ENCODE results near the gene FRMD5. TPM values are rescaled to one million over a fixed set of nuclear protein-coding genes. Genes with fewer than 3 reads are reported as not detected.
"Not testable (repeated sequence)": the region's sequence is repeated elsewhere in the genome, so short reads cannot be mapped to it uniquely, and the experiment has no call there.

The FRMD5 gene
- total RNA-seq, 1 experiment from 2014 or later: 27.2 TPM

- H3K79me2 ChIP-seq (ENCODE audit: insufficient read depth, low read length); H4K20me1 ChIP-seq (ENCODE audit: insufficient read depth); BruUV-seq (replicated peaks); H3K36me3 ChIP-seq (ENCODE audit: control insufficient read depth in 1 of 2, insufficient read depth in 2 of 2, low read length in 2 of 2); H3K9ac ChIP-seq (ENCODE audit: low read length); RAD21 ChIA-PET (ENCODE audit: low non-redundant PET in 1 of 2, low total read pairs in 2 of 2, uncharacterized antibody in 2 of 2, unreplicated experiment in 2 of 2); H2AFZ ChIP-seq (ENCODE audit: low read depth, low read length, poor library complexity, severe bottlenecking); H3K9me3 ChIP-seq (ENCODE audit: control insufficient read depth in 1 of 2, insufficient read depth in 1 of 2, low read depth in 1 of 2, low read length in 2 of 2); H3K4me3 ChIP-seq (replicated peaks in 1 of 2; ENCODE audit: low read depth in 1 of 2, low read length in 2 of 2); DNase-seq (ENCODE audit: low read depth, low spot score); POLR2A ChIA-PET; intact Hi-C loops (cut with micrococcal nuclease); H3K27me3 ChIP-seq (ENCODE audit: insufficient read depth, low read length); H3K27ac ChIP-seq (ENCODE audit: low read depth, low read length); H3K9me2 ChIP-seq (ENCODE audit: insufficient read depth); CTCF ChIA-PET; ATAC-seq; H3K4me1 ChIP-seq (ENCODE audit: control insufficient read depth in 1 of 2, insufficient read depth in 2 of 2, low read length in 2 of 2); H3K4me2 ChIP-seq (ENCODE audit: low read length): not testable (repeated sequence)
These were observed 31.9 kb upstream of the FRMD5 start for GRCh38 chr15:44227001-44227400.

- no peaks in the 10 kb centered on the region for H3K9me3 ChIP-seq (ENCODE audit: control insufficient read depth in 1 of 2, insufficient read depth in 1 of 2, low read depth in 1 of 2, low read length in 2 of 2)
- ATAC-seq (no peak), DNase-seq (ENCODE audit: low read depth, low spot score) (no peak)
- peaks cover 0 to 24% of the 10 kb centered on the region in 2 experiments; a peak in 3 of 4 replicates for H3K4me1 ChIP-seq (ENCODE audit: control insufficient read depth in 1 of 2, insufficient read depth in 2 of 2, low read length in 2 of 2)
- ChIA-PET CTCF (no interaction called here), POLR2A (interaction anchor here (0.7 kb wide), 1 partner anchor 252 kb away, joined by 4 read pairs; no protein-coding TSS in a partner anchor), RAD21 (ENCODE audit: low non-redundant PET in 1 of 2, low total read pairs in 2 of 2, uncharacterized antibody in 2 of 2, unreplicated experiment in 2 of 2) (interaction anchor here in 1 of 2 experiments (0.6 kb wide), 1 partner anchor 285 kb away, joined by 3 read pairs; no protein-coding TSS in a partner anchor)
- no peak overlapping the region for H3K4me2 ChIP-seq (ENCODE audit: low read length)
- H2AFZ ChIP-seq (ENCODE audit: low read depth, low read length, poor library complexity, severe bottlenecking): no peak overlapping the region
- no TSS peak for BruUV-seq (replicated peaks)
- TF ChIP-seq FOSL1 (IDR thresholded peaks at IDR 0.05; ENCODE audit: low read depth): no peak
- no peak for TF ChIP-seq YY1 (IDR thresholded peaks at IDR 0.05; ENCODE audit: extremely low read depth, insufficient replicate concordance, low read depth, low read length)
- TF ChIP-seq SRF (IDR thresholded peaks at IDR 0.05; ENCODE audit: low read depth): no peak
- no peak for TF ChIP-seq ELF1 (IDR thresholded peaks at IDR 0.05; ENCODE audit: borderline replicate concordance, low read depth)
- TF ChIP-seq RAD21 (IDR thresholded peaks at IDR 0.05; ENCODE audit: low read depth): no peak
- no peak for TF ChIP-seq CEBPB (IDR thresholded peaks at IDR 0.05; ENCODE audit: low read depth)
- no peak overlapping the region for H3K9ac ChIP-seq (ENCODE audit: low read length)
- intact Hi-C loops (cut with micrococcal nuclease): no loop called here
- H3K79me2 ChIP-seq (ENCODE audit: insufficient read depth, low read length): no peaks in the 10 kb centered on the region
- no peaks in the 10 kb centered on the region for H3K9me2 ChIP-seq (ENCODE audit: insufficient read depth)
- no peaks in the 10 kb centered on the region for H3K27me3 ChIP-seq (ENCODE audit: insufficient read depth, low read length)
- H3K36me3 ChIP-seq (ENCODE audit: control insufficient read depth in 1 of 2, insufficient read depth in 2 of 2, low read length in 2 of 2): no peaks in the 10 kb centered on the region
- H3K27ac ChIP-seq (ENCODE audit: low read depth, low read length): no peak overlapping the region
- H3K4me3 ChIP-seq (replicated peaks in 1 of 2; ENCODE audit: low read depth in 1 of 2, low read length in 2 of 2): no peak overlapping the region
- H4K20me1 ChIP-seq (ENCODE audit: insufficient read depth): no peaks in the 10 kb centered on the region
These were observed 27.4 kb upstream of the FRMD5 start for GRCh38 chr15:44222478-44222877.
